ENCODE measurements around the gene USHBP1.

- TF ChIP-seq POLR2AphosphoS5 (IDR thresholded peaks at IDR 0.05; ENCODE audit: insufficient read depth in 1 of 2, low read depth in 1 of 2) (no peak), CTCF (IDR thresholded peaks at IDR 0.05) (no peak)
Measured at GRCh38 chr19:17302391-17303166, 38.0 kb upstream of the USHBP1 start.

Measured in vagina (tissue), 2 donors.